Measurements from ENCODE around the gene ALKBH6. TPM values are rescaled to one million over a fixed set of nuclear protein-coding genes. Genes with fewer than 3 reads are reported as not detected.

Gene ALKBH6
- total and polyA plus RNA-seq, 2 experiments from 2014 or later, result 33.6 to 51.4 TPM

DNA sequence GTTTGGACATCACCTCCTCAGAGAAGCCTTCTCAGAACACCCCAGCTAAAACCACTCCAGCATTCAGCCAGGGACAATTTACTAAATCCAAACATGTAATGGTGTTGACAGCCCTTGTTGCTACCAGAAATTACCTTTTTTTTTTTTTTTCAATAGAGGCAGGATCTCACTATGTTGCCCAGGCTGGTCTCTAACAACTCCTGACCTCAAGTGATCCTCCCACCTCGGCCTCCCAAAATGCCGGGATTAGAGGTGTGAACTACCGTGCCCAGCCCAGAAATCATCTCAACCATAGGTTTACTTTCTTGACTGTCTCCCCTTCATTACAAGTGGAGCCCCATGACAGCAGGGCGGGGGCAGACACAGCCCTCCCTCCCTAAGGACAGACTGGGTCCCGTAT, 9.4 kb upstream of the ALKBH6 start (continued):
- TF ChIP-seq, protein P1, sequence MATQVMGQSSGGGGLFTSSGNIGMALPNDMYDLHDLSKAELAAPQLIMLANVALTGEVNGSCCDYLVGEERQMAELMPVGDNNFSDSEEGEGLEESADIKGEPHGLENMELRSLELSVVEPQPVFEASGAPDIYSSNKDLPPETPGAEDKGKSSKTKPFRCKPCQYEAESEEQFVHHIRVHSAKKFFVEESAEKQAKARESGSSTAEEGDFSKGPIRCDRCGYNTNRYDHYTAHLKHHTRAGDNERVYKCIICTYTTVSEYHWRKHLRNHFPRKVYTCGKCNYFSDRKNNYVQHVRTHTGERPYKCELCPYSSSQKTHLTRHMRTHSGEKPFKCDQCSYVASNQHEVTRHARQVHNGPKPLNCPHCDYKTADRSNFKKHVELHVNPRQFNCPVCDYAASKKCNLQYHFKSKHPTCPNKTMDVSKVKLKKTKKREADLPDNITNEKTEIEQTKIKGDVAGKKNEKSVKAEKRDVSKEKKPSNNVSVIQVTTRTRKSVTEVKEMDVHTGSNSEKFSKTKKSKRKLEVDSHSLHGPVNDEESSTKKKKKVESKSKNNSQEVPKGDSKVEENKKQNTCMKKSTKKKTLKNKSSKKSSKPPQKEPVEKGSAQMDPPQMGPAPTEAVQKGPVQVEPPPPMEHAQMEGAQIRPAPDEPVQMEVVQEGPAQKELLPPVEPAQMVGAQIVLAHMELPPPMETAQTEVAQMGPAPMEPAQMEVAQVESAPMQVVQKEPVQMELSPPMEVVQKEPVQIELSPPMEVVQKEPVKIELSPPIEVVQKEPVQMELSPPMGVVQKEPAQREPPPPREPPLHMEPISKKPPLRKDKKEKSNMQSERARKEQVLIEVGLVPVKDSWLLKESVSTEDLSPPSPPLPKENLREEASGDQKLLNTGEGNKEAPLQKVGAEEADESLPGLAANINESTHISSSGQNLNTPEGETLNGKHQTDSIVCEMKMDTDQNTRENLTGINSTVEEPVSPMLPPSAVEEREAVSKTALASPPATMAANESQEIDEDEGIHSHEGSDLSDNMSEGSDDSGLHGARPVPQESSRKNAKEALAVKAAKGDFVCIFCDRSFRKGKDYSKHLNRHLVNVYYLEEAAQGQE (IDR thresholded peaks at IDR 0.05; ENCODE audit: unreplicated experiment), result no peak

DNA sequence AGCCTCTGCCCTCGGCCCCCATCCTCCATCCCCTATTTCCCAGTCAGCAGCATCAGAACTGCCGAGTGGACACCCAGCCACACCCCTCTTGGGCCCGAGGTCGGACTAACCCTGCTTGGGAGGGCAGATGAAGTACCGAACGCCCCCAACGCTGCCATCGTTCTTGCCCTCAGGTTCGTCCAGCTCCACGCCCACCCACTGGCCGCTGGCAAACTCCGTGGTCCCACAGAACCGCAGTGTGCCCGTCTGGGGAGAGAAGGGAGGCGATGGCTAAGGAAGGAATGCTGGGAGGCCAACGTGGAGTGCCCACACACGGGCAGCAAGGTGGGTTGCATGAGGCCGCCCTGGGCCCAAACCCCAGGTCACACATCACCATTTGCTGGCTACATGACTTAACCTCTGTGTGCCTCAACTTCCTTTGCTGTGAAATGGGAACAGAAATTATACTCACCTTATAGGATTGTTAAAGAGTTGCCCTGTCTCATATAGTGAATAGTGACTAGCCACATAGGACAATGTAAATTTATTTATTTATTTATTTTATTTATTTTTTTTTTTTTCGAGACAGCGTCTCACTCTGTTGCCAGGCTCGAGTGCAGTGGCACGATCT, 5.2 kb upstream of the ALKBH6 start:
- Mint-ChIP-seq H3K9me3 (no peaks in the 10 kb centered on the region), H3K27ac (no peak overlapping the region), H3K4me3 (no peak overlapping the region), H3K27me3 (ENCODE audit: insufficient read depth, low read depth, poor library complexity) (peaks cover 4% of the 10 kb centered on the region), H3K36me3 (ENCODE audit: low read depth) (peaks cover 26% of the 10 kb centered on the region), H3K4me1 (peaks cover 15% of the 10 kb centered on the region)
- Histone ChIP-seq H3K27ac (ENCODE audit: low read depth) (no peak overlapping the region), H3K9me2 (ENCODE audit: insufficient read depth) (no peaks in the 10 kb centered on the region), H3F3A (replicated peaks; ENCODE audit: low read depth) (no peaks in the 10 kb centered on the region), H3K36me3 (ENCODE audit: insufficient read depth) (no peaks in the 10 kb centered on the region; the same call in 1 of the 2 replicates), H3K4me2 (no peak overlapping the region), H2AFZ (no peak overlapping the region), H3K4me3 (no peak overlapping the region), H4K20me1 (replicated peaks; ENCODE audit: insufficient read depth) (peaks cover 6% of the 10 kb centered on the region; the same call in 1 of the 2 replicates), H3K27me3 (ENCODE audit: insufficient read depth) (no peaks in the 10 kb centered on the region), H3K79me2 (replicated peaks; ENCODE audit: insufficient read depth) (0 out of 2 replicates have a peak, but pooled peaks cover 5% of the 10 kb centered on the region), H3K4me1 (ENCODE audit: insufficient read depth) (peaks cover 6% of the 10 kb centered on the region; the same call in 1 of the 2 replicates)
- ATAC-seq, result no peak
- no peak for DNase-seq (ENCODE audit: low spot score)
- no peak for TF ChIP-seq EZH2phosphoT487 (IDR thresholded peaks at IDR 0.05; ENCODE audit: unreplicated experiment)
- TF ChIP-seq ZNF114 (CRISPR knock-in tag; IDR thresholded peaks at IDR 0.05), result no peak
- no peak for TF ChIP-seq STAT1 (IDR thresholded peaks at IDR 0.05; ENCODE audit: unreplicated experiment)
- TF ChIP-seq CREB1 (CRISPR knock-in tag; IDR thresholded peaks at IDR 0.05; ENCODE audit: low read depth), result no peak
- TF ChIP-seq, protein P2, sequence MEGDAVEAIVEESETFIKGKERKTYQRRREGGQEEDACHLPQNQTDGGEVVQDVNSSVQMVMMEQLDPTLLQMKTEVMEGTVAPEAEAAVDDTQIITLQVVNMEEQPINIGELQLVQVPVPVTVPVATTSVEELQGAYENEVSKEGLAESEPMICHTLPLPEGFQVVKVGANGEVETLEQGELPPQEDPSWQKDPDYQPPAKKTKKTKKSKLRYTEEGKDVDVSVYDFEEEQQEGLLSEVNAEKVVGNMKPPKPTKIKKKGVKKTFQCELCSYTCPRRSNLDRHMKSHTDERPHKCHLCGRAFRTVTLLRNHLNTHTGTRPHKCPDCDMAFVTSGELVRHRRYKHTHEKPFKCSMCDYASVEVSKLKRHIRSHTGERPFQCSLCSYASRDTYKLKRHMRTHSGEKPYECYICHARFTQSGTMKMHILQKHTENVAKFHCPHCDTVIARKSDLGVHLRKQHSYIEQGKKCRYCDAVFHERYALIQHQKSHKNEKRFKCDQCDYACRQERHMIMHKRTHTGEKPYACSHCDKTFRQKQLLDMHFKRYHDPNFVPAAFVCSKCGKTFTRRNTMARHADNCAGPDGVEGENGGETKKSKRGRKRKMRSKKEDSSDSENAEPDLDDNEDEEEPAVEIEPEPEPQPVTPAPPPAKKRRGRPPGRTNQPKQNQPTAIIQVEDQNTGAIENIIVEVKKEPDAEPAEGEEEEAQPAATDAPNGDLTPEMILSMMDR (conservative IDR thresholded peaks at IDR 0.05; ENCODE audit: low read depth in 2 of 2), result no peak
- TF ChIP-seq, protein P3, sequence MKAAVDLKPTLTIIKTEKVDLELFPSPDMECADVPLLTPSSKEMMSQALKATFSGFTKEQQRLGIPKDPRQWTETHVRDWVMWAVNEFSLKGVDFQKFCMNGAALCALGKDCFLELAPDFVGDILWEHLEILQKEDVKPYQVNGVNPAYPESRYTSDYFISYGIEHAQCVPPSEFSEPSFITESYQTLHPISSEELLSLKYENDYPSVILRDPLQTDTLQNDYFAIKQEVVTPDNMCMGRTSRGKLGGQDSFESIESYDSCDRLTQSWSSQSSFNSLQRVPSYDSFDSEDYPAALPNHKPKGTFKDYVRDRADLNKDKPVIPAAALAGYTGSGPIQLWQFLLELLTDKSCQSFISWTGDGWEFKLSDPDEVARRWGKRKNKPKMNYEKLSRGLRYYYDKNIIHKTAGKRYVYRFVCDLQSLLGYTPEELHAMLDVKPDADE (IDR thresholded peaks at IDR 0.05), result no peak
- TF ChIP-seq POLR2AphosphoS5 (IDR thresholded peaks at IDR 0.05; ENCODE audit: low read depth), result no peak
- TF ChIP-seq, protein P4, sequence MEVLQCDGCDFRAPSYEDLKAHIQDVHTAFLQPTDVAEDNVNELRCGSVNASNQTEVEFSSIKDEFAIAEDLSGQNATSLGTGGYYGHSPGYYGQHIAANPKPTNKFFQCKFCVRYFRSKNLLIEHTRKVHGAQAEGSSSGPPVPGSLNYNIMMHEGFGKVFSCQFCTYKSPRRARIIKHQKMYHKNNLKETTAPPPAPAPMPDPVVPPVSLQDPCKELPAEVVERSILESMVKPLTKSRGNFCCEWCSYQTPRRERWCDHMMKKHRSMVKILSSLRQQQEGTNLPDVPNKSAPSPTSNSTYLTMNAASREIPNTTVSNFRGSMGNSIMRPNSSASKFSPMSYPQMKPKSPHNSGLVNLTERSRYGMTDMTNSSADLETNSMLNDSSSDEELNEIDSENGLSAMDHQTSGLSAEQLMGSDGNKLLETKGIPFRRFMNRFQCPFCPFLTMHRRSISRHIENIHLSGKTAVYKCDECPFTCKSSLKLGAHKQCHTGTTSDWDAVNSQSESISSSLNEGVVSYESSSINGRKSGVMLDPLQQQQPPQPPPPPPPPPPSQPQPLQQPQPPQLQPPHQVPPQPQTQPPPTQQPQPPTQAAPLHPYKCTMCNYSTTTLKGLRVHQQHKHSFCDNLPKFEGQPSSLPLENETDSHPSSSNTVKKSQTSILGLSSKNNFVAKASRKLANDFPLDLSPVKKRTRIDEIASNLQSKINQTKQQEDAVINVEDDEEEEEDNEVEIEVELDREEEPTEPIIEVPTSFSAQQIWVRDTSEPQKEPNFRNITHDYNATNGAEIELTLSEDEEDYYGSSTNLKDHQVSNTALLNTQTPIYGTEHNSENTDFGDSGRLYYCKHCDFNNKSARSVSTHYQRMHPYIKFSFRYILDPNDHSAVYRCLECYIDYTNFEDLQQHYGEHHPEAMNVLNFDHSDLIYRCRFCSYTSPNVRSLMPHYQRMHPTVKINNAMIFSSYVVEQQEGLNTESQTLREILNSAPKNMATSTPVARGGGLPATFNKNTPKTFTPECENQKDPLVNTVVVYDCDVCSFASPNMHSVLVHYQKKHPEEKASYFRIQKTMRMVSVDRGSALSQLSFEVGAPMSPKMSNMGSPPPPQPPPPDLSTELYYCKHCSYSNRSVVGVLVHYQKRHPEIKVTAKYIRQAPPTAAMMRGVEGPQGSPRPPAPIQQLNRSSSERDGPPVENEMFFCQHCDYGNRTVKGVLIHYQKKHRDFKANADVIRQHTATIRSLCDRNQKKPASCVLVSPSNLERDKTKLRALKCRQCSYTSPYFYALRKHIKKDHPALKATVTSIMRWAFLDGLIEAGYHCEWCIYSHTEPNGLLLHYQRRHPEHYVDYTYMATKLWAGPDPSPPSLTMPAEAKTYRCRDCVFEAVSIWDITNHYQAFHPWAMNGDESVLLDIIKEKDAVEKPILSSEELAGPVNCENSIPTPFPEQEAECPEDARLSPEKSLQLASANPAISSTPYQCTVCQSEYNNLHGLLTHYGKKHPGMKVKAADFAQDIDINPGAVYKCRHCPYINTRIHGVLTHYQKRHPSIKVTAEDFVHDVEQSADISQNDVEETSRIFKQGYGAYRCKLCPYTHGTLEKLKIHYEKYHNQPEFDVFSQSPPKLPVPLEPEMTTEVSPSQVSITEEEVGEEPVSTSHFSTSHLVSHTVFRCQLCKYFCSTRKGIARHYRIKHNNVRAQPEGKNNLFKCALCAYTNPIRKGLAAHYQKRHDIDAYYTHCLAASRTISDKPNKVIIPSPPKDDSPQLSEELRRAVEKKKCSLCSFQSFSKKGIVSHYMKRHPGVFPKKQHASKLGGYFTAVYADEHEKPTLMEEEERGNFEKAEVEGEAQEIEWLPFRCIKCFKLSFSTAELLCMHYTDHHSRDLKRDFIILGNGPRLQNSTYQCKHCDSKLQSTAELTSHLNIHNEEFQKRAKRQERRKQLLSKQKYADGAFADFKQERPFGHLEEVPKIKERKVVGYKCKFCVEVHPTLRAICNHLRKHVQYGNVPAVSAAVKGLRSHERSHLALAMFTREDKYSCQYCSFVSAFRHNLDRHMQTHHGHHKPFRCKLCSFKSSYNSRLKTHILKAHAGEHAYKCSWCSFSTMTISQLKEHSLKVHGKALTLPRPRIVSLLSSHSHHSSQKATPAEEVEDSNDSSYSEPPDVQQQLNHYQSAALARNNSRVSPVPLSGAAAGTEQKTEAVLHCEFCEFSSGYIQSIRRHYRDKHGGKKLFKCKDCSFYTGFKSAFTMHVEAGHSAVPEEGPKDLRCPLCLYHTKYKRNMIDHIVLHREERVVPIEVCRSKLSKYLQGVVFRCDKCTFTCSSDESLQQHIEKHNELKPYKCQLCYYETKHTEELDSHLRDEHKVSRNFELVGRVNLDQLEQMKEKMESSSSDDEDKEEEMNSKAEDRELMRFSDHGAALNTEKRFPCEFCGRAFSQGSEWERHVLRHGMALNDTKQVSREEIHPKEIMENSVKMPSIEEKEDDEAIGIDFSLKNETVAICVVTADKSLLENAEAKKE (CRISPR knock-in tag; IDR thresholded peaks at IDR 0.05), result no peak
